ENCODE data around the gene MS4A8. TPM values are rescaled to one million over a fixed set of nuclear protein-coding genes. Genes with fewer than 3 reads are reported as not detected.
"Not testable (repeated sequence)": the region's sequence is repeated elsewhere in the genome, so short reads cannot be mapped to it uniquely, and the experiment has no call there.

The MS4A8 gene
- total RNA-seq, 2 experiments from 2014 or later = not detected

GRCh38 chr11:60672255-60672654, 27.2 kb upstream of the MS4A8 start:
- TF ChIP-seq, protein P1, sequence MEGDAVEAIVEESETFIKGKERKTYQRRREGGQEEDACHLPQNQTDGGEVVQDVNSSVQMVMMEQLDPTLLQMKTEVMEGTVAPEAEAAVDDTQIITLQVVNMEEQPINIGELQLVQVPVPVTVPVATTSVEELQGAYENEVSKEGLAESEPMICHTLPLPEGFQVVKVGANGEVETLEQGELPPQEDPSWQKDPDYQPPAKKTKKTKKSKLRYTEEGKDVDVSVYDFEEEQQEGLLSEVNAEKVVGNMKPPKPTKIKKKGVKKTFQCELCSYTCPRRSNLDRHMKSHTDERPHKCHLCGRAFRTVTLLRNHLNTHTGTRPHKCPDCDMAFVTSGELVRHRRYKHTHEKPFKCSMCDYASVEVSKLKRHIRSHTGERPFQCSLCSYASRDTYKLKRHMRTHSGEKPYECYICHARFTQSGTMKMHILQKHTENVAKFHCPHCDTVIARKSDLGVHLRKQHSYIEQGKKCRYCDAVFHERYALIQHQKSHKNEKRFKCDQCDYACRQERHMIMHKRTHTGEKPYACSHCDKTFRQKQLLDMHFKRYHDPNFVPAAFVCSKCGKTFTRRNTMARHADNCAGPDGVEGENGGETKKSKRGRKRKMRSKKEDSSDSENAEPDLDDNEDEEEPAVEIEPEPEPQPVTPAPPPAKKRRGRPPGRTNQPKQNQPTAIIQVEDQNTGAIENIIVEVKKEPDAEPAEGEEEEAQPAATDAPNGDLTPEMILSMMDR (IDR thresholded peaks at IDR 0.05) = no peak
- Mint-ChIP-seq H3K36me3 (ENCODE audit: low read depth) (no peaks in the 10 kb centered on the region), H3K9me3 (peaks cover 7% of the 10 kb centered on the region), H3K27me3 (peaks cover 10% of the 10 kb centered on the region), H3K27ac (no peak overlapping the region), H3K4me3 (no peak overlapping the region), H3K4me1 (ENCODE audit: low read depth) (no peaks in the 10 kb centered on the region)
- ChIA-PET CTCF (no interaction called here), POLR2A (no interaction called here)
- Histone ChIP-seq H3K36me3 (ENCODE audit: insufficient read depth, low read length) (no peaks in the 10 kb centered on the region), H3K9me3 (ENCODE audit: control insufficient read depth in 1 of 2, insufficient read depth in 1 of 2, low read length in 2 of 2) (peaks cover 0 to 22% of the 10 kb centered on the region in 2 experiments), H3K4me3 (ENCODE audit: low read length) (no peak overlapping the region), H3K27ac (ENCODE audit: low read depth in 1 of 2, low read length in 2 of 2) (no peak overlapping the region), H3K4me1 (ENCODE audit: insufficient read depth, low read length) (no peaks in the 10 kb centered on the region), H3K27me3 (ENCODE audit: control insufficient read depth in 1 of 2, insufficient read depth in 2 of 2, low read length in 2 of 2) (peaks cover 4 to 12% of the 10 kb centered on the region in 2 experiments)
- ATAC-seq (ENCODE audit: poor library complexity) (no peak), DNase-seq (no peak)
- intact Hi-C loops (cut with DNase I, micrococcal nuclease) = no loop called here

GRCh38 chr11:60678231-60678630, 21.2 kb upstream of the MS4A8 start:
- peaks cover 10 to 31% of the 10 kb centered on the region in 2 experiments for H3K9me3 ChIP-seq (ENCODE audit: control insufficient read depth in 1 of 2, insufficient read depth in 1 of 2, low read length in 2 of 2)
- H3K27me3 Mint-ChIP-seq = peaks cover 31% of the 10 kb centered on the region
- H3K27ac Mint-ChIP-seq; POLR2A ChIA-PET; H3K36me3 ChIP-seq (ENCODE audit: insufficient read depth, low read length); ATAC-seq (ENCODE audit: poor library complexity); CTCF ChIA-PET; DNase-seq; H3K27ac ChIP-seq (ENCODE audit: low read depth in 1 of 2, low read length in 2 of 2); intact Hi-C loops (cut with DNase I, micrococcal nuclease); H3K4me1 Mint-ChIP-seq (ENCODE audit: low read depth); H3K4me3 ChIP-seq (ENCODE audit: low read length); H3K36me3 Mint-ChIP-seq (ENCODE audit: low read depth); H3K4me1 ChIP-seq (ENCODE audit: insufficient read depth, low read length); H3K27me3 ChIP-seq (ENCODE audit: control insufficient read depth in 1 of 2, insufficient read depth in 2 of 2, low read length in 2 of 2); H3K4me3 Mint-ChIP-seq: not testable (repeated sequence)
- peaks cover 15% of the 10 kb centered on the region for H3K9me3 Mint-ChIP-seq

- H3K4me3 Mint-ChIP-seq = no peak overlapping the region
- ATAC-seq (ENCODE audit: poor library complexity) (no peak), DNase-seq (no peak)
- ChIA-PET POLR2A (no interaction called here), CTCF (no interaction called here)
- TF ChIP-seq, protein P1 (IDR thresholded peaks at IDR 0.05) = no peak
- no peaks in the 10 kb centered on the region for H3K4me1 Mint-ChIP-seq (ENCODE audit: low read depth)
- peaks cover 15% of the 10 kb centered on the region for H3K9me3 Mint-ChIP-seq
- H3K36me3 Mint-ChIP-seq (ENCODE audit: low read depth) = peaks cover 8% of the 10 kb centered on the region
- H3K27me3 ChIP-seq (ENCODE audit: control insufficient read depth in 1 of 2, insufficient read depth in 2 of 2, low read length in 2 of 2) = peaks cover 0 to 3% of the 10 kb centered on the region in 2 experiments
- intact Hi-C loops (cut with DNase I, micrococcal nuclease) = no loop called here
- no peak overlapping the region for H3K27ac ChIP-seq (ENCODE audit: low read depth in 1 of 2, low read length in 2 of 2)
- H3K27me3 Mint-ChIP-seq = peaks cover 31% of the 10 kb centered on the region
- no peak overlapping the region for H3K4me3 ChIP-seq (ENCODE audit: low read length)
- no peaks in the 10 kb centered on the region for H3K36me3 ChIP-seq (ENCODE audit: insufficient read depth, low read length)
- H3K9me3 ChIP-seq (ENCODE audit: control insufficient read depth in 1 of 2, insufficient read depth in 1 of 2, low read length in 2 of 2) = peaks cover 10 to 26% of the 10 kb centered on the region in 2 experiments
- H3K4me1 ChIP-seq (ENCODE audit: insufficient read depth, low read length) = no peaks in the 10 kb centered on the region
- no peak overlapping the region for H3K27ac Mint-ChIP-seq
Observed at GRCh38 chr11:60679879-60680278, 19.5 kb upstream of the MS4A8 start.

- ATAC-seq (ENCODE audit: poor library complexity) = no peak
Observed at GRCh38 chr11:60680455-60681119, 18.8 kb upstream of the MS4A8 start.

DNA sequence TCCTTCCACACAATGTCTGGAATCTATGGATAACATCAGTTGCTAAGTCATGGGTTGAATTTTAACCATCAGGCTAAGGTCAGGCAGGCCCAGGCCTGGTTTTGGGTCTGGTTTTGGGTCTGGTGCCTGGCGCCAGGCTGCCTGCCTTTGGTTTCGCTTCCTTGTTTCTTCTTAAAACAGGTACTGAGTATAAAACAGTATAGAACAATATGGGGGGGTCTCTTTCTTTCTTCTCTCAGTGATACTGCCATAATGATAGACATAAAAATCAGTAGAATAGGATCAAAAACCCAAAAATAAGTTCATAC, 14.9 kb upstream of the MS4A8 start:
- H3K9me3 Mint-ChIP-seq; H3K9me3 ChIP-seq (ENCODE audit: control insufficient read depth in 1 of 2, insufficient read depth in 1 of 2, low read length in 2 of 2); H3K4me3 ChIP-seq (ENCODE audit: low read length); POLR2A ChIA-PET; H3K27ac Mint-ChIP-seq; DNase-seq; H3K4me1 Mint-ChIP-seq (ENCODE audit: low read depth); H3K27me3 ChIP-seq (ENCODE audit: control insufficient read depth in 1 of 2, insufficient read depth in 2 of 2, low read length in 2 of 2); ATAC-seq (ENCODE audit: poor library complexity); CTCF ChIA-PET; H3K27ac ChIP-seq (ENCODE audit: low read depth in 1 of 2, low read length in 2 of 2); H3K36me3 ChIP-seq (ENCODE audit: insufficient read depth, low read length); H3K36me3 Mint-ChIP-seq (ENCODE audit: low read depth); H3K4me3 Mint-ChIP-seq; intact Hi-C loops (cut with DNase I, micrococcal nuclease); H3K4me1 ChIP-seq (ENCODE audit: insufficient read depth, low read length): not testable (repeated sequence)
- H3K27me3 Mint-ChIP-seq = peaks cover 13% of the 10 kb centered on the region

More at GRCh38 chr11:60680455-60681119, 18.8 kb upstream of the MS4A8 start:
- TF ChIP-seq, protein P1 (IDR thresholded peaks at IDR 0.05) = no peak
- no peak overlapping the region for H3K27ac Mint-ChIP-seq
- H3K4me1 ChIP-seq (ENCODE audit: insufficient read depth, low read length) = no peaks in the 10 kb centered on the region
- H3K36me3 Mint-ChIP-seq (ENCODE audit: low read depth) = peaks cover 8% of the 10 kb centered on the region
- H3K4me1 Mint-ChIP-seq (ENCODE audit: low read depth) = no peaks in the 10 kb centered on the region
- H3K27me3 ChIP-seq (ENCODE audit: control insufficient read depth in 1 of 2, insufficient read depth in 2 of 2, low read length in 2 of 2) = peaks cover 0 to 3% of the 10 kb centered on the region in 2 experiments
- DNase-seq = no peak
- H3K36me3 ChIP-seq (ENCODE audit: insufficient read depth, low read length) = no peaks in the 10 kb centered on the region
- peaks cover 31% of the 10 kb centered on the region for H3K27me3 Mint-ChIP-seq
- peaks cover 10 to 26% of the 10 kb centered on the region in 2 experiments for H3K9me3 ChIP-seq (ENCODE audit: control insufficient read depth in 1 of 2, insufficient read depth in 1 of 2, low read length in 2 of 2)
- intact Hi-C loops (cut with DNase I, micrococcal nuclease) = no loop called here
- ChIA-PET CTCF (no interaction called here), POLR2A (no interaction called here)
- no peak overlapping the region for H3K4me3 Mint-ChIP-seq
- no peak overlapping the region for H3K27ac ChIP-seq (ENCODE audit: low read depth in 1 of 2, low read length in 2 of 2)
- no peak overlapping the region for H3K4me3 ChIP-seq (ENCODE audit: low read length)
- H3K9me3 Mint-ChIP-seq = peaks cover 15% of the 10 kb centered on the region
